SK-MEL-5 (cell line): ENCODE measurements around the gene MYO1E. TPM values are rescaled to one million over a fixed set of nuclear protein-coding genes. Genes with fewer than 3 reads are reported as not detected.

Source experiments
- DNase-seq: peaks from one replicate; pipeline ENCODE4 v3.0.0-alpha.2; 2016; ENCODE audit warnings: low read depth, low spot score
- in situ Hi-C: cut with HindIII; loops from 2 replicates; pipeline ENCODE4 v1.10.0; 2016; ENCODE audit warnings: low sequenced_read_pairs, high pct_unique_total_duplicates, low pct_unique_long_range_greater_than_20kb
- total RNA-seq: library from RNA; depleted of rRNA; stranded (reverse); fragments of >200 nt; shearing (Covaris generic); gene quantifications from 2 replicates; pipeline ENCODE4 v1.2.3, GENCODE V29; 2014

MYO1E gene
- total RNA-seq, 1 experiment from 2014 or later, result 68.7 TPM

DNA sequence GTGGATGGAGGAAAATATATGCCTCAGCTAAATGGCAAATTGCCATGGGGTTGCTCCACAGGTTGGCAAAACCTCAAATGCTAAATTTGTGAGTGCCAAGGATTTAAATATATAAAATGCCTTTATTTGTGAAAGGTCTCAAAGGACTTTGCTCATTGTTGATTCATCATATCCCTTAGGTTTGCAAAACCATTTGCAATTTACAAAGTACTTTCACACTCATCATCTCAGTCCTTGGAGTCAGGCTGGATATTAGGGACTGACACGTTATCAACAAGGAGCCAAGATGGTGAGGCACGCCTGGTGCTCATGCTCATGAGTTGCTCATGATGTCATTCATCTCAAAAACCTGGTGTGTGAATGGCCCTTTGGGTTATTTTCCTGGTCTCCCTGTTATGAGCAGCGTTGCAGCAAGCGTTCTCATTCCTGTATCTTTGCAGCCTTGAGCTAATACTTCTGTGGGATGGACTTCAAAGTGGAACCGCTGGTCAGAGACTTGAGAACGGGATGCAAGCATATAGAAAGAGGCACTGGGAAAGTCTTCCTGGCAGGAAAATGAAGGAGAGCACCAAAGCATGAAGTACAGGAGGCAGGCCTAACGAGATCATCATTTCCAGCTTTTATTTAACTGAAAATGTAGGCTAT lies 66.0 kb downstream of the MYO1E start:
- no peak for DNase-seq
- in situ Hi-C loops, result no loop called here

DNA sequence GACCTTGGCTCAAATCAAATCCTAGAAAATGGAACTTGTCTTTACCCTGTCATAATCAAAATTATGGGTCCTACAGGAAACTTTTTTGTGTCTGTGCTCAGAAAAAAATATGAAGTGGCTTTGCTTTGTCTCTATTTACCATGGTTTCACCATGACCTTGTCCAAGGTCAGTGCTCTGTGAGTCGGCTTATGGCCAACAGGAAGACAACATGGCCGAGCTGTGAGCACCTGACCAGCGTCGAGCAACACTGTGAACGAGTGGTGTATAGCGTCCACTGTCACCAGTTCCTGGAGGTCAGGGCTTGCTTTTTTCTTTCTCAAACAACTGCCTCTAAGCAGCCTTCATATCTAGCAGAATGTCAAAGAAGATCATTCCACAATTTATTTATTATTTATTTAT lies 67.9 kb downstream of the MYO1E start:
- no peak for DNase-seq
- in situ Hi-C loops, result no loop called here

DNA sequence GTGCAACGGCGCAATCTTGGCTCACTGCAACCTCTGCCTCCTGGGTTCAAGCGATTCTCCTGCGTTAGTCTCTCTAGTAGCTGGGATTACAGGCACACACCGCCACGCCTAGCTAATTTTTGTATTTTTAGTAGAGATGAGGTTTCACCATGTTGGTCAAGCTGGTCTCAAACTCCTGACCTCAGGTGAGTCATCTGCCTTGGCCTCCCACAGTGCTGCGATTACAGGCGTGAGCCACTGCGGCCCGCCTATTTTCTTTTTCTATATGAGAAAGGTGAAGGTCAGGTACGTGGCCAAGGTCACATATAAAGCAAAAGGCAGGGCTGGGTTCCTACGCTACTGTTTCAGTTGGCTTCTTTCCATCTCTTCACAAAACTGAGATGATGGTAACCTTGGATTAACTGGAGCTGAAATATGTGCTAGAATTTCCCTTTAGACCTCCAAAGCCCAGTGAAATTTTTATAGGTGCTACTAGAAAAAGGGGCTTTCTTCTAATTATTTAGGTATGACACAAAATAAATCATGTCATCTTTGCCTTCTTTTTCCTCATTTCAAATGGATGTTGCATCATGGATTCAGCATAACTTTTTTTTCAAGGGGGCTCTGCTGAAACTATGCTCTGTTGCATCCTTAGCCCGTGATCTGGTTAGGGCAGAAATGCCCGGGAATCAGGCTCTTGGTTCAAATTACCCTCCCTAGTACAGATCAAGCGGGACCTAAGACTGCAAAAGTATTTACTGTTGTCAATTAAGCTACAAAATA lies 68.5 kb downstream of the MYO1E start:
- in situ Hi-C loops, result no loop called here
- no peak for DNase-seq

DNA sequence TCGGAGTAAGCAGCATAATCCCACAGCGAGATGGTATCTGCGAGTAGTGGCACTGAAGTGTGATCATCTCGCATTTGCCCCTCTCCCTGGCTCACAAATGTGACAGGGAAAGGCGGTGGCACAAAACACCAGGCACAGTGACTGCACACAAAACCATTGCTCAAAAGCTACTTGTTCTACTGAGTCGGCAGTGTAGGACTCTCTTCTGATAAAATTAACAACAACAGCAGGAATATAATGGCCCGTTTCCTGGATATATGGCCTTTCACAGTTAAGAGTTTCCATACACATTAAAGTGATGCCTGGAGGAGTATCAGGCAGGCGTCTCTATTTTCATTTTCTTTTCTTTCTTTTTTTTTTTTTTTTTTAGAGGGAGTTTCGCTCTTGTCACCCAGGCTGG lies 69.0 kb downstream of the MYO1E start:
- in situ Hi-C loops, result no loop called here
- no peak for DNase-seq

DNA sequence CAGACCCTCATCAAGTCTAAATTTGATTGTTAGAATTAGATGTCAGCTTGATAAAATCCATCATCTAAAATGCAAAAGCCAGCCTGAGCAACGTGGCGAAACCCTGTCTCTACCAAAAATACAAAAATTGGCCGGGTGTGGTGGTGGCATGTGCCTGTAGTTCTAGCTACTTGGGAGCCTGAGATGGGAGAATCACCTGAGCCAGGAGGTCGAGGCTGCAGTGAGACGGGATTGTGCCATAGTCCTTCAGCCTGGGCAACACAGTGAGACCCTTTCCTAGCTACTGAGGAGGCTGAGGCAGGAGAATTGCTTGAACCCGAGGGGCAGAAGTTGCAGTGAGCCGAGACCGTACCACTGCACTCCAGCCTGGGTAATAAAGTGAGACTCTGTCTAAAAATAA lies 69.5 kb downstream of the MYO1E start:
- in situ Hi-C loops, result no loop called here
- DNase-seq, result no peak

DNA sequence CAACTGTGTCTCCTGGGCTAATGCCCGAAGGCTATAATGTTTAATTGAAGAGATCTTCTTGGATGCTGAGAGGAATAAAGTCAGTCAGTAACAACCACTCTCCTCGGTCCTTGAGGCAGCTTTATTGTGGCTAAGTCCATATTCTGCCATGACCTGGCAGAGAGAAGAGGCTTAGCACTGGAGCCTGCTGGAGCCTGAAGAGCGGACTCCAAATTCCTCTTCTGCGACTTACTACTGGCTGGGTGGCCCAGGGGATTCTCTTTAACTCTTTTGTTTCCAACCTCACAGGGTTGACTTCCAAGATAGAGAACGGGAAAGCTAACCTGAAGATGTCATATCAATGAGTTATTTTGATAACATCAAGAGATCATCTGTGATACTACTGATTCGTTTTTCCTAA lies 71.1 kb downstream of the MYO1E start:
- in situ Hi-C loops, result no loop called here
- DNase-seq, result no peak

DNA sequence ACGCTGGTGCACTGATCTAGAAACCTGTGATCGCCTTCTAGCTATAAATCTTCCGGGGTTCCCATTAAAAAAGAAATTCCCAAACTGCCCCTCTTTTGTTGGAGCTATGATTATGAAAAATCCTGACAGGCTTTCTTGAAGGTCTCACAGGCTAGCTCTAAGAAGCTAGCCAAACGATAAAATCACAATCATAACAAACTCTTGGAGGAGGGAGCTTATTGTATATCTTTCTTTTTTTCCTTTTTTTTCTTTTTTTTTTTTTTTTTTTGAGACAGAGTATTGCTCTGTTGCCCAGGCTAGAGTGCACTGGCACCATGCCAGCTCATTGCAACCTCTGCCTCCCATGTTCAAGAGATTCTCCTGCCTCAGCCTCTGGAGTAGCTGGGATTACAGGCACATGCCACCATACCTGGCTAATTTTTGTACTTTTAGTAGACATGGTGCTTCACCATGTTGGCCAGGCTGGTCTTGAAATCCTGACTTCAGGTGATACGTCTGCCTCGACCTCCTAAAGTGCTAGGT lies 72.0 kb downstream of the MYO1E start:
- DNase-seq, result peak; percentile 33
- in situ Hi-C loops, result no loop called here

DNA sequence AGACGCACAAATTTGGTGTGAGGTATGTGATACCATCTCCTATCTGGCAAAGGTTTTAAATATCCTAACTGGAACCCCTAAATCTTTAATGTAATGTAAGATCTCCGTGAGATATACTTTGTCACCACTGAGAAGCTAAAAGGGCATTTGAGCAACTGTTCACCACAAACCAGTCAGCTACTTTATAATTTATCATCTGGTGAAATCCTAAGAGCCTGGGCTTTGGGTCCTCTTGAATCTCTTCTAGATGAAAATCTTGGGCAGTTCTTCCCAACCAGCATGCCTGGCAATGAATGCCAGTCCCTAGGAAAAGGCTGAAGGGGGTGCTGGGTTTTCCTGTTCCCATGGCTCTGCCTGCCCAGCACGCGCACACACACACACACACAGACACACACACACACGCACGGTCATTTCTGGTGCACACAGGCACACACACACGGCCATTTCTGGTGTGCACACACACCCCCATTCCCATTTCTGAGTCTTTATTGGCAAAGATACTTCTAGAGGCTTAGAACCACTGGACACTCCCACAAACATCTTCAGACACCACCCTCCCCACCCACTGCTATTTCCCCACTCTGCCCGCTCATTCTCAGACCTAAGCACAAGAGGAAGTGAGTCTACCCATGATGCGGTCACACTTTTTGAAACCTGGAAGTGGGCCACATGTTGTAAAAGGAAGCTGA lies 72.6 kb downstream of the MYO1E start:
- DNase-seq, result peak; percentile 72
- in situ Hi-C loops, result no loop called here

DNA sequence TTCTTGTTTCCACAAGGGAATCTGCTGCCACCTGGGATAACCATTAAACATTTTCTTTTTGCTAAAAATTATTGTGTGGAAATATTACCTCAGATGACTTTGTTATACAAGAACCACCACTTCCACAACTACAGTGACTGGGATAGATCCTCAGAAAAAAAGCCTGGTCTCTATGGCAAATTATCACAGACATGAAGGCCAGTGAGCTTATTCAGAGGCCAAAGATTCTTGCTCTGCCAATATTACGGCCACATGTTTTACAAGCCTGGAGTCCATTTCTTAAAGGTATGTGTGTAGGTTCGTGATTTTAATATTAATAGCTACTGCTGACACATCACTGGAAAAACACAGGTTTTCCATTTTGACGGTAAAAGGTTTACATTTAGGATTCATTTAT lies 73.8 kb downstream of the MYO1E start:
- no peak for DNase-seq

DNA sequence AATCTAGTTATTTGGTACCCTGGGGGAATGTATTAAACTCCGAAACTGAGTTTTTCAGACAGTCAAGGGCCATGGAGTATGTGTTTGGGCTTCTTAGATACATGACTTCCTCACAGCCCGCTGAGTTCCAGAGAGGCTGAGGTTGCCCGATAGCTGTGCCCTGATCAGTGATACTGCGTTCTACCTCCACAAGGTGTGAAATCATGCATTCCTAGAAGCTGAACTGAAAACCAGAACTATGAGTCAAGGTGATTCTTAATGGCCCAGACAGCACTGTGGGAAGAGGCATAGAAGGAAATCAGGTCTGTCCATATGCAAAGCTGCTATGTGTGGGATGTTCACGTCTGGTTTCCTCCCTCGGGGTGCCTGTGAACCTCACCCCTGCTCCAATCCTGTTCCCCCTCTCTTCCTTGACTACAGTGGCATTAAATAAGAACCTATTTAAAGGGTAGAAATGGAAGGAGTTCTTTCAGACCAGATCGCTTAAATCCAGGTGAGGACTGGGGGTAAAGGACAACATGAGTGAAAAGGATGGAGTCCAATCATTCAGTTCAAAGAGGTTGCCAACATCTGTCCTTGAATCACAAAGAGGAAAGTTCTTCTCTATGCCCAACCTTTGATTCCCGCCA lies 74.3 kb downstream of the MYO1E start:
- in situ Hi-C loops, result no loop called here
- no peak for DNase-seq

More for the DNA sequence above, 73.8 kb downstream of the MYO1E start:
- in situ Hi-C loops, result no loop called here

DNA sequence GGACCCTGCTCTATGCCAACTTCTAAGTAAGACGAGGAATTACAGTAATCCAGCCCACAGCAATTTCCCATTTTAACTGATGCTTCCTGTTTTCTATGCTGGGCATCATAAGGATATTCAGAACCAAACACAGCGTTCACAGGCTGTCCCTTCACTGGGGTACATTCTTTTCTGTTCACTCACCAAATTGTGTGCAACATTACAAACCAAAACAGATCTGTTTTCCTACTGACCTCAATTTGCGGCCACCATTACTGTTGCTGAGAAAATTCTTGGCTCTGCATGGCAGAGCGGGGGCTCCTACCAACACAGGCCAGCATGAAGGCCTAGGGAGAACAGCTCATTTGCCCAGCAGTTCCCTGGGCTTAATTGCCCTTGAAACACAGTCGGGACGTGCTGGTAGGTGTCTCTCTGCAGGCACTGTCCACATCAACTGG lies 76.5 kb downstream of the MYO1E start:
- DNase-seq, result no peak
- in situ Hi-C loops, result no loop called here

DNA sequence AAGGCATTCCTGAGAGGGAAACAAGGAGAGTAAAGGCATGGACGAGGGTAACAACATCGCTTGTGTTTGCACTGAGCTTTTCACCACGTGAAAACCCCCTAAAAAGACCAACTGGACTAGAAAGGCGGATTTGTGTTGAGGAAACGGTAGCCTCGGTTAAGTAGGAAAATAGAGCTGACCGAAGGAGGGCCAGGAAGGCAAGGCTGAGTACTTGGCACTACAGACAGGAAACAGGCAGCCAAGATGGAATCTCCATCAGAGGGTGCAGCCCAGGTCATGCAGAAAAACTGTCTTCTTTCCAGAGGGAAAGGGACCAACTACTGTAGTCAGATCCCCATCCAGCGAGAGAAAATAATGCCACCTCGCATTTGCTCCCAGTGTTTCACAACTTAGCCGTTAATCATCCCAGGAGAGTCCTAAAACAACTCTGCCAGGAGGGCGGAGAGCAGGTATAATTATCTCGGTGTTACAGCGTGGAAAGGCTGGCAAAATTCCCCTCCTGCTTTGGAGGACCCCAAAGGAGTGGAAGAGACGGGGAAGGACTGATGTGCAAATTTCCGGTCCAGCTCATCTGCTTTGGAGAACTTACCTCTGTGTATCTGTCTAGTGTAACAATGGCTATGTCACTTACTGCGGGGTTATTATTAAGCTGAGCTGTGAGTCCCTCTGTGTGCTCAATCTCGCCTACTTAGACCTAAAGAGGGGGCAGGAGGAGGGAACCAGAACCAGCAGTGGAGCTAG lies 77.2 kb downstream of the MYO1E start:
- DNase-seq, result no peak
- in situ Hi-C loops, result no loop called here

DNA sequence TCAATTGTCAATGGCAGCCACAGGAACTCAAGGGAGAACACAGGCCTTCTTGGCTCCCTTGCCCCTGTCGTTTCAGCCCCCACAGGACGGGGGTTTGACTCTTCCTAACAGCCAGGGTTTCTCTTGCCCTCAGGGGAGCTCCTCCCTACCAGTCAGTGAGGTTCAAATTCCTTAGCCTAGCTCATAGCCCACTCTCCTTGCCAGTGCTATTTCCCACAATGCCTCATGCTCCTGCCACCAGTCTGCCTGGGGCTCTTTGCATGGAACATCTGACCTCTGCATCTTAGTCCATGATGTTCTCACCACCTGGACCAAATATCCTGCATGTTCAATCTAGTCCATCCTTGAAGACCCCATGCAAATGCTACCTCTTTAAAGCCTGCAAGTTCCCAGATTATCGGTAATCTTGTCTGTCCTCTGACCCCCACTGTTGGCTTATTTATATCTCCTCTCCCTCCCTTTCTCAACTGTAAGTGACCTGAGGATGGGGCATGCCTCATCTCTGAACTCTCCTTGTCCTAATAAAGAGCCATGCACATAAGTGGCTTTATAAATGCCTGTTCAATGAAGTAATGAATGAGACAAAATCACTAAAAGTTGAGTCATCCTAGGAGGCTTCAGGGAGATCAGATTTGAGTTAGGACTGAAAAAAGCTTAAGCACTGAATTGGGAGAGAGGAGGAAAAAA lies 78.0 kb downstream of the MYO1E start:
- DNase-seq, result no peak
- in situ Hi-C loops, result no loop called here

DNA sequence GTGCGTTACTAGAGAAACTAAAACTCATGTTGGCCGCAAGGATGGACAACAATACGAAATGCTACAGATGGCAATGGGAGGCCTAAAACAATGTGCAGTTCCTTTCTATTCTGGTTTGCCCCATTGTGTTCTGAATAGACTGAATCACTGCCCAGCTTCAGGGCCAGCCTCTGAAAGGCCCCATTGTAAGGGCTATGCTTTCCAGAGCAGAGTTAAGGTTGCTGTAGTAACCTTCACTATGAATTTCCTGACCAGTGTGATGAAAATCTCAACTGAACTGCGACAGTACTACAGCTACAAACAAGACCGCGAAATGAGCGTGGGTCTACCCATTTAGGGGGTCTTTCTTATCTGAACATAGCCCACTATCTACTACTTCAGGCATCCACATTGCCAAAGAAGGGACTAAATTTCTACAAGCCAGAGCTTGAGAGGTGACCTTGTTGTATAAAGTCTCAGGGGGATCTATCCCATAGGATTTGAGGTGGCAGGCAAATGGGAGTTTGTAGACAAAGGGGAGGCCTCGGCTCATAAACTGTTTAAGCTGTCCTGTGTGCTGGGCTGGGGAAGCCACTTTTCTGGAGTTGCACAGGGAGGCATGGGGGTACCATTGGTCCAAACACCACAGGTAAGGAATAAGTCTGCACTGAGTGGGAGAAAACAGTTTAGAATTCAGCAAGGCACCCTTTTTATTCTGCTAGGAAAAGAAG lies 80.1 kb downstream of the MYO1E start:
- peak; percentile 88 for DNase-seq
- in situ Hi-C loops, result no loop called here

DNA sequence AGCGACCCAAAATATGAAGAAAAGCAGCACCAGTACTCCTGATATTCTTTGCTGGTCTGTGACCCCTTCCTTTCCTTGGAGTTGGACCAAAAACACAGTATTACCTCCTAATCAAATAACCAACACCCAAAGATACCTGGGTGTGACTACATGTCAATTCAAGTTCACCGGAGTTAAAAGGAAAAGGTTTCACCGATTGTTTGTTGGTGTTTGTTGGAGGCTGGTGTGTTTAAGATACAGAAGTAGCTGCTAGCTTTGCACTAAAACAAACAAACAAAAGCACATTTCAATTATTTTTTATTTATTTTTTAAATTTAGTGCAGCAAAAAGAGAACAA lies 81.5 kb downstream of the MYO1E start:
- DNase-seq, result no peak
- in situ Hi-C loops, result no loop called here

DNA sequence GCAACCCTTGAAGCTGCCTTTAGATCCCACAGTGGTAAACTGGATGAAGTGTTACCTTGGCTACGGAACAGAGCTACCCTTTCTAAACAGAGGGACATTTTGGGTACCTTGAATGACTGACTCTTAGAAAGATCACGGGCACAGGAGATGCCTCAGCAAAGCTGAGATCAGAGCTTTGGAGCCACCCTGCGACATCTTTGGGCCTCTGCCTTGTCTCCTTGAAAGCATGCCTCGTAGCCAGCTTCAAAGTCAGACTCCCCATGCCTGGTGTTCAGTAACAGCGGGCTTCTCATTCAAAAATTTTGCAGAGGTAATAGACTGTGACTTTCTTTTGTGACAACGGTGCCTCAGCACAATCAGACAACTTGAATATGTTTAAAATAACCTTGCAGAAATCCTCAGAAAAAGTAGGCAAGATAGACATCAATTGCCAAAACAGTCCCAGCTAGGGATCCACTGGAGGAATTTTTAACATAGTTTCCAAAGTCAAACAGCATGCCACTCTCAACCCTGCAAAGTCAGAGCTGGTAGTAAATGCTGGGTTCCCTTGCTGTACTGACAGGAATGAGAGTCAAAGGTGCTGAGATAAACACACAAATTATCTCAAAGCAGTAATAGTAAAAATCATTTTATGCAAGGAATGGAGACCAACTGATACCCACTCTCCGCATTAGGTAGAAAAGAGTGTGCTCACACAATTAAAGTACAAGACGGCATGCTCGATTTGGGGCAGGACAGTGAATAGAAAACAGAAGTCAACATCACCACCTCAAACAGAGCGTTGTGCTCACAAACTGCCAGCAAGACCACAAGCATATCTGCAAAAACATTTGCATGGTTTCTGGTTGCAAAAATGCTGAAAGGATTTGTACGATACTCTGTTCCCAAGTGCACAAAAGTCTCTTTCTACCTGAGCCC lies 82.1 kb downstream of the MYO1E start:
- in situ Hi-C loops, result no loop called here
- no peak for DNase-seq
